Measurements from ENCODE around the gene CATSPERB.

GRCh38 chr14:91595736-91596135 is 136.2 kb downstream of the CATSPERB start:
- TF ChIP-seq CTCF (IDR thresholded peaks at IDR 0.05) (no peak), POLR2A (IDR thresholded peaks at IDR 0.05) (no peak)

Measured in thyroid gland (tissue), 4 donors.